CD4-positive, alpha-beta T cell (primary cell): Measurements from ENCODE around the gene LENG1. TPM values are rescaled to one million over a fixed set of nuclear protein-coding genes. Genes with fewer than 3 reads are reported as not detected.

Source experiments
- ATAC-seq: fragments of 200-7000 bp; cut with Tn5 transposase; one replicate; pipeline ENCODE4 v1.10.0; 2022; ENCODE audit warnings: mild to moderate bottlenecking; ENCODE audit not compliant: poor library complexity
- CTCF ChIA-PET: fragments of 350-600 bp; sonication (Branson Sonifier 250); formaldehyde crosslinking; loops from one replicate; lab custom pipeline; 2021; ENCODE audit warnings: antibody characterized with exemption, inconsistent platforms; lab: Charles Lee
- POLR2A ChIA-PET: fragments of 350-600 bp; sonication (Branson Sonifier 250); formaldehyde crosslinking; loops from one replicate; lab custom pipeline; 2021; ENCODE audit warnings: antibody characterized with exemption, inconsistent platforms; lab: Charles Lee
- DNase-seq, 14 experiments: peaks; one replicate each; pipeline ENCODE4 v3.0.0-alpha.2; 2013 to 2020; ENCODE audit warnings: mixed read lengths in 2 of 14
- H3K27ac ChIP-seq, 2 donors: one replicate each; pipeline versions ENCODE4 v1.5.1 to v1.7.0; 2013; ENCODE audit warnings: low read length in 2 of 2, low read depth in 1 of 2, mild to moderate bottlenecking in 1 of 2
- H3K27me3 ChIP-seq, 2 experiments: 1 replicate in 1 of 2; 2 replicates in 1 of 2; pipeline versions ENCODE4 v1.6.1 to v1.7.0; 2013; ENCODE audit warnings: low read length in 2 of 2, control low read depth in 1 of 2, mild to moderate bottlenecking in 1 of 2, moderate library complexity in 1 of 2; ENCODE audit not compliant: insufficient read depth in 2 of 2, control insufficient read depth in 1 of 2
- H3K36me3 ChIP-seq: one replicate; pipeline ENCODE4 v1.6.1; 2013; ENCODE audit warnings: low read length, control low read depth; ENCODE audit not compliant: insufficient read depth
- H3K4me1 ChIP-seq: one replicate; pipeline ENCODE4 v1.6.1; 2013; ENCODE audit warnings: low read length, control low read depth; ENCODE audit not compliant: insufficient read depth
- H3K4me3 ChIP-seq: one replicate; pipeline ENCODE4 v1.5.1; 2013; ENCODE audit warnings: mild to moderate bottlenecking, low read length, moderate library complexity
- H3K9me3 ChIP-seq, 2 experiments: 1 replicate in 1 of 2; 2 replicates in 1 of 2; pipeline versions ENCODE4 v1.6.1 to v1.7.0; 2013; ENCODE audit warnings: low read length in 2 of 2, mild to moderate bottlenecking in 2 of 2, control low read depth in 1 of 2, moderate library complexity in 1 of 2; ENCODE audit not compliant: control insufficient read depth in 1 of 2, insufficient read depth in 1 of 2
- H3K27ac Mint-ChIP-seq: one replicate; pipeline ENCODE4 v1.8.0; 2020; ENCODE audit warnings: mixed read lengths
- H3K27me3 Mint-ChIP-seq: one replicate; pipeline ENCODE4 v1.8.0; 2021; ENCODE audit warnings: mixed read lengths
- H3K36me3 Mint-ChIP-seq: one replicate; pipeline ENCODE4 v1.8.0; 2021; ENCODE audit warnings: low read depth, mixed read lengths
- H3K4me1 Mint-ChIP-seq: one replicate; pipeline ENCODE4 v1.8.0; 2021; ENCODE audit warnings: low read depth, mixed read lengths
- H3K4me3 Mint-ChIP-seq: one replicate; pipeline ENCODE4 v1.8.0; 2020; ENCODE audit warnings: mild to moderate bottlenecking, mixed read lengths
- H3K9me3 Mint-ChIP-seq: one replicate; pipeline ENCODE4 v1.8.0; 2020; ENCODE audit warnings: mixed read lengths
- intact Hi-C, 2 experiments: fragments of 100-400 bp; cut with DNase I in 1 of 2; cut with micrococcal nuclease in 1 of 2; formaldehyde crosslinking; loops; one replicate each; pipeline versions ENCODE4 v1.15.1 to v1.9.0; 2023 to 2025; cut with DNase I, micrococcal nuclease
- total RNA-seq, 174 experiments: library from RNA in 2 of 174; stranded (reverse) in 2 of 174; gene quantifications; one replicate each; pipeline ENCODE4 v1.2.3 and lab custom pipeline; 2021 to 2026
- TF ChIP-seq, protein P1 (sequence below): fragments of 200-600 bp; IDR thresholded peaks from one replicate; pipeline ENCODE4 v1.8.0; 2022; ENCODE audit warnings: antibody characterized with exemption, mild to moderate bottlenecking

Gene LENG1
- total RNA-seq, 2 experiments from 2014 or later: 14.4 to 16.0 TPM

DNA sequence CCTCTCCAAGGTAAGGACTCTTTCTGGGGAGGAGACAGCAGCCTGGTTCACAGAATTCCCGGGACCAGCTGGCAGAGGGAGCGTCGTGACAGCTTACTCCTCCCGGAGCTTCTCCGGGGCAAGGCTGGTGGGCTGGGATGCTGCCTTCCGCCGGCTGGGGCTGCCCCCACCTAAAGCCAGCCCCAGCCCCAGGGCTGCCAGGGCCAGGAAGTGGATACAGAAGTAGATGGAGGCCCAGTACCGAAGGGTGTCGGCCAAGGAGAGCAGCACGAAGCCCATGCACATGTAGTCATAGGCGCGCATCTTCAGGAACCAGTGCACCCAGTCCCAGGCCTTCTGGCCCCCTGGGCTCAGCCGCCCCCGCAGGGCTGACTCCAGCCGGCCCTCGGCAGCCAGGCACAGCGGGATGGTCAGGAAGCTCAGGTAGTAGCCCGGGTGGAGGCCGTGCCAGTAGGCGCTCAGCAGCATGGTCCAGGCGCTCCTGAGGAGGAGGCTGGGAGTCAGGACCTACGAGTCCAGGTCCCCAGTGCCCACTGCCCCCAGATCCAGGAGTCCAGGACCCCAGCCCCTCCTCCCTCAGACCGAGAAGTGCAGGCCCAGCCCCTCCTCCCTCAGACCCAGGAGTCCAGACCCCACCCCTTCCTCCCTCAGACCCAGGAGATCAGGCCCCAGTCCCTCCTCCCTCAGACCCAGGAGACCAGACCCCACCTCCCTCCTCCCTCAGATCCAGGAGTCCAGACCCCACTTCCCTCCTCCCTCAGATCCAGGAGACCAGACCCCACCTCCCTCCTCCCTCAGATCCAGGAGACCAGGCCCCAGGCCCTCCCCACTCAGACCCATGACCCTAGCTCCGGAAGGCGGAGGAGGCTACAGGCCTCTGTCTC, 14.7 kb upstream of the LENG1 start:
- peaks cover 10% of the 10 kb centered on the region for H3K36me3 Mint-ChIP-seq
- Histone ChIP-seq H3K4me1 (peaks cover 12% of the 10 kb centered on the region), H3K36me3 (peaks cover 3% of the 10 kb centered on the region), H3K9me3 (no peaks in the 10 kb centered on the region), H3K27me3 (no peaks in the 10 kb centered on the region), H3K4me3 (no peak overlapping the region), H3K27ac (no peak overlapping the region)
- H3K27me3 Mint-ChIP-seq: no peaks in the 10 kb centered on the region
- no peaks in the 10 kb centered on the region for H3K9me3 Mint-ChIP-seq
- H3K27ac Mint-ChIP-seq: no peak overlapping the region
- intact Hi-C loops: no loop called here
- H3K4me3 Mint-ChIP-seq: no peak overlapping the region
- peak in 1 of 14 experiments; percentile 22 for DNase-seq
- TF ChIP-seq, protein P1, sequence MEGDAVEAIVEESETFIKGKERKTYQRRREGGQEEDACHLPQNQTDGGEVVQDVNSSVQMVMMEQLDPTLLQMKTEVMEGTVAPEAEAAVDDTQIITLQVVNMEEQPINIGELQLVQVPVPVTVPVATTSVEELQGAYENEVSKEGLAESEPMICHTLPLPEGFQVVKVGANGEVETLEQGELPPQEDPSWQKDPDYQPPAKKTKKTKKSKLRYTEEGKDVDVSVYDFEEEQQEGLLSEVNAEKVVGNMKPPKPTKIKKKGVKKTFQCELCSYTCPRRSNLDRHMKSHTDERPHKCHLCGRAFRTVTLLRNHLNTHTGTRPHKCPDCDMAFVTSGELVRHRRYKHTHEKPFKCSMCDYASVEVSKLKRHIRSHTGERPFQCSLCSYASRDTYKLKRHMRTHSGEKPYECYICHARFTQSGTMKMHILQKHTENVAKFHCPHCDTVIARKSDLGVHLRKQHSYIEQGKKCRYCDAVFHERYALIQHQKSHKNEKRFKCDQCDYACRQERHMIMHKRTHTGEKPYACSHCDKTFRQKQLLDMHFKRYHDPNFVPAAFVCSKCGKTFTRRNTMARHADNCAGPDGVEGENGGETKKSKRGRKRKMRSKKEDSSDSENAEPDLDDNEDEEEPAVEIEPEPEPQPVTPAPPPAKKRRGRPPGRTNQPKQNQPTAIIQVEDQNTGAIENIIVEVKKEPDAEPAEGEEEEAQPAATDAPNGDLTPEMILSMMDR: no peak
- H3K4me1 Mint-ChIP-seq: no peaks in the 10 kb centered on the region
- ATAC-seq: no peak
- CTCF ChIA-PET: interaction anchor here (1.1 kb wide), 1 partner anchor 12 kb away, joined by 4 read pairs; no protein-coding TSS in a partner anchor
- POLR2A ChIA-PET: interaction anchor here (0.7 to 2.3 kb wide), 3 partner anchors 15 to 37 kb away, joined by 3 to 8 read pairs (median 3); partner anchors contain the start of genes CNOT3, MBOAT7 and TSEN34

DNA sequence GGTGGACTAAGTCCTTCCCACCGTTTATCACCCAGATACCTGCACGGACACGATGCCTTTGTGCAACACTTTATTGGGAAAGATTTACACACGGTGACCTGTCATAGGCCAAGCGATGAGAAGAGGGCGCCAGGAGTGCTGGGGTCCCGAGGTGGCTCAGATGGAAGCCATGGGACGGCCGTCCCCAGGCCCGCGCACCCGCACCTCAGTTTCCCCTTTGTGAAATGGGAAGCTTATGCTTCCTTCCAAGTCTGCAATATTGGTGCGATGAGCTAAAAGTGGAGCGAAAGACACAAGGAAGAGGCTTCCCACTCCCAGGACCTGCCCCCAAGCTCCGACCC, 13.8 kb upstream of the LENG1 start:
- ATAC-seq: no peak

More for the DNA sequence above, 13.8 kb upstream of the LENG1 start:
- Histone ChIP-seq H3K27ac (no peak overlapping the region), H3K4me3 (no peak overlapping the region), H3K27me3 (no peaks in the 10 kb centered on the region), H3K4me1 (peaks cover 16% of the 10 kb centered on the region), H3K9me3 (no peaks in the 10 kb centered on the region), H3K36me3 (peaks cover 3% of the 10 kb centered on the region)
- Mint-ChIP-seq H3K4me1 (no peaks in the 10 kb centered on the region), H3K9me3 (no peaks in the 10 kb centered on the region), H3K27me3 (no peaks in the 10 kb centered on the region), H3K36me3 (peaks cover 3% of the 10 kb centered on the region), H3K4me3 (no peak overlapping the region), H3K27ac (no peak overlapping the region)
- intact Hi-C loops: no loop called here
- TF ChIP-seq, protein P1: no peak
- ChIA-PET POLR2A (interaction anchor here (0.6 to 2.3 kb wide), 3 partner anchors 18 to 36 kb away, joined by 3 to 8 read pairs (median 3); partner anchors contain the start of genes CNOT3 and TSEN34), CTCF (interaction anchor here (1.1 kb wide), 1 partner anchor 13 kb away, joined by 4 read pairs; no protein-coding TSS in a partner anchor)
- DNase-seq: no peak
